ENCODE data around the gene PDE4A. TPM values are rescaled to one million over a fixed set of nuclear protein-coding genes. Genes with fewer than 3 reads are reported as not detected.

Gene PDE4A
- total RNA-seq, 1 experiment from 2014 or later, result 3.1 TPM

DNA sequence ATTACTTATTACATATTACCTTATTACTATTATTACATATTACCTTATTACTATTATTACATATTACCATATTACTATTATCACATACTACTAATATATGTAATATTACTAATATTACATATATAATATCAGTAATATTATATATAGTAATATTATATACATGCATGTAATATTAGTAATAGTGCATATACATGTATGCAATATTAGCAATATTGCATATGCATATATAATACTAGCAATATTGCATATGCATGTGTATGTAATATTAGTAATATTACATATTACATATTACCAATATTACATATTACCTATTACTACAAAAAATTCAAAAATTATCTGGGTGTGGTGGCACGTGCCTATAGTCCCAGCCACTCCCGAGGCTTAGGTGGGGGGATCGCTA lies 22.4 kb downstream of the PDE4A start:
- intact Hi-C loops (cut with micrococcal nuclease), result no loop called here
- no peak for TF ChIP-seq EZH2 (IDR thresholded peaks at IDR 0.05; ENCODE audit: low read length, unreplicated experiment)
- no peak for TF ChIP-seq EZH2phosphoT487 (IDR thresholded peaks at IDR 0.05; ENCODE audit: borderline replicate concordance, low read length)
- TF ChIP-seq, protein P1, sequence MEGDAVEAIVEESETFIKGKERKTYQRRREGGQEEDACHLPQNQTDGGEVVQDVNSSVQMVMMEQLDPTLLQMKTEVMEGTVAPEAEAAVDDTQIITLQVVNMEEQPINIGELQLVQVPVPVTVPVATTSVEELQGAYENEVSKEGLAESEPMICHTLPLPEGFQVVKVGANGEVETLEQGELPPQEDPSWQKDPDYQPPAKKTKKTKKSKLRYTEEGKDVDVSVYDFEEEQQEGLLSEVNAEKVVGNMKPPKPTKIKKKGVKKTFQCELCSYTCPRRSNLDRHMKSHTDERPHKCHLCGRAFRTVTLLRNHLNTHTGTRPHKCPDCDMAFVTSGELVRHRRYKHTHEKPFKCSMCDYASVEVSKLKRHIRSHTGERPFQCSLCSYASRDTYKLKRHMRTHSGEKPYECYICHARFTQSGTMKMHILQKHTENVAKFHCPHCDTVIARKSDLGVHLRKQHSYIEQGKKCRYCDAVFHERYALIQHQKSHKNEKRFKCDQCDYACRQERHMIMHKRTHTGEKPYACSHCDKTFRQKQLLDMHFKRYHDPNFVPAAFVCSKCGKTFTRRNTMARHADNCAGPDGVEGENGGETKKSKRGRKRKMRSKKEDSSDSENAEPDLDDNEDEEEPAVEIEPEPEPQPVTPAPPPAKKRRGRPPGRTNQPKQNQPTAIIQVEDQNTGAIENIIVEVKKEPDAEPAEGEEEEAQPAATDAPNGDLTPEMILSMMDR (conservative IDR thresholded peaks at IDR 0.05; ENCODE audit: low read depth, low read length), result no peak
- no peak for DNase-seq
- Histone ChIP-seq H2AFZ (ENCODE audit: low read length) (no peak overlapping the region), H4K20me1 (ENCODE audit: low read length) (no peaks in the 10 kb centered on the region), H3K4me2 (ENCODE audit: low read length) (no peak overlapping the region), H3K4me3 (ENCODE audit: low read length) (no peak overlapping the region), H3K27me3 (ENCODE audit: low read length) (no peaks in the 10 kb centered on the region), H3K36me3 (ENCODE audit: low read depth, low read length) (no peaks in the 10 kb centered on the region), H3K9ac (ENCODE audit: low read length) (no peak overlapping the region), H3K4me1 (ENCODE audit: insufficient read depth, low read length) (no peaks in the 10 kb centered on the region), H3K27ac (ENCODE audit: low read length) (no peak overlapping the region), H3F3A (ENCODE audit: low read length, unreplicated experiment) (no peaks in the 10 kb centered on the region), H3K79me2 (ENCODE audit: low read length) (no peaks in the 10 kb centered on the region), H3K9me3 (ENCODE audit: low read length) (no peaks in the 10 kb centered on the region), H3K9me2 (replicated peaks; ENCODE audit: low read length) (no peaks in the 10 kb centered on the region)
- ATAC-seq, result no peak
- CTCF ChIA-PET, result no interaction called here
- BruUV-seq (replicated peaks), result no TSS peak
- POLR2A ChIA-PET (ENCODE audit: unreplicated experiment), result no interaction called here

DNA sequence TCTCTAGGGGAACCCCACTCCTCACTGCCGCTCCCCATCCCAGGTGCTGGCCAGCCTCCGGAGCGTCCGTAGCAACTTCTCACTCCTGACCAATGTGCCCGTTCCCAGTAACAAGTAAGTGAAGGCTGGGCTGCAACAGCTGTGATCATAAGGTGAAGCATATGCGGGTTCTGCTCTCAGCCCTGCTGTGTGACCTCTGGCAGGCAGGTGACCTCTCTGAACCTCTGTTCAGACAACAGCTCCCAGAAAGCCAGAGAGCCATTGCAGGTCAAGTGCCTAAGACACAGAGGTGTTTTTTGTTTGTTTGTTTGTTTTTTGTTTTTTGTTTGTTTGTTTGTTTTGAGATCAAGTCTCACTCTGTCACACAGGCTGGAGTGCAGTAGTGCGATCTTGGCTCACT lies 28.7 kb downstream of the PDE4A start:
- Histone ChIP-seq H3K9ac (ENCODE audit: low read length) (no peak overlapping the region), H3K79me2 (ENCODE audit: low read length) (no peaks in the 10 kb centered on the region), H3K4me3 (ENCODE audit: low read length) (no peak overlapping the region), H3K9me2 (replicated peaks; ENCODE audit: low read length) (no peaks in the 10 kb centered on the region), H3K36me3 (ENCODE audit: low read depth, low read length) (no peaks in the 10 kb centered on the region), H2AFZ (ENCODE audit: low read length) (no peak overlapping the region), H4K20me1 (ENCODE audit: low read length) (no peaks in the 10 kb centered on the region), H3K4me2 (ENCODE audit: low read length) (no peak overlapping the region), H3K27ac (ENCODE audit: low read length) (no peak overlapping the region), H3K9me3 (ENCODE audit: low read length) (no peaks in the 10 kb centered on the region), H3K27me3 (ENCODE audit: low read length) (no peaks in the 10 kb centered on the region), H3F3A (ENCODE audit: low read length, unreplicated experiment) (no peaks in the 10 kb centered on the region), H3K4me1 (ENCODE audit: insufficient read depth, low read length) (no peaks in the 10 kb centered on the region)
- CTCF ChIA-PET, result no interaction called here
- intact Hi-C loops (cut with micrococcal nuclease), result no loop called here
- no TSS peak for BruUV-seq (replicated peaks)
- no peak for ATAC-seq
- POLR2A ChIA-PET (ENCODE audit: unreplicated experiment), result no interaction called here
- TF ChIP-seq EZH2phosphoT487 (IDR thresholded peaks at IDR 0.05; ENCODE audit: borderline replicate concordance, low read length), result no peak
- no peak for TF ChIP-seq EZH2 (IDR thresholded peaks at IDR 0.05; ENCODE audit: low read length, unreplicated experiment)
- TF ChIP-seq, protein P1 (conservative IDR thresholded peaks at IDR 0.05; ENCODE audit: low read depth, low read length), result no peak
- DNase-seq, result no peak

DNA sequence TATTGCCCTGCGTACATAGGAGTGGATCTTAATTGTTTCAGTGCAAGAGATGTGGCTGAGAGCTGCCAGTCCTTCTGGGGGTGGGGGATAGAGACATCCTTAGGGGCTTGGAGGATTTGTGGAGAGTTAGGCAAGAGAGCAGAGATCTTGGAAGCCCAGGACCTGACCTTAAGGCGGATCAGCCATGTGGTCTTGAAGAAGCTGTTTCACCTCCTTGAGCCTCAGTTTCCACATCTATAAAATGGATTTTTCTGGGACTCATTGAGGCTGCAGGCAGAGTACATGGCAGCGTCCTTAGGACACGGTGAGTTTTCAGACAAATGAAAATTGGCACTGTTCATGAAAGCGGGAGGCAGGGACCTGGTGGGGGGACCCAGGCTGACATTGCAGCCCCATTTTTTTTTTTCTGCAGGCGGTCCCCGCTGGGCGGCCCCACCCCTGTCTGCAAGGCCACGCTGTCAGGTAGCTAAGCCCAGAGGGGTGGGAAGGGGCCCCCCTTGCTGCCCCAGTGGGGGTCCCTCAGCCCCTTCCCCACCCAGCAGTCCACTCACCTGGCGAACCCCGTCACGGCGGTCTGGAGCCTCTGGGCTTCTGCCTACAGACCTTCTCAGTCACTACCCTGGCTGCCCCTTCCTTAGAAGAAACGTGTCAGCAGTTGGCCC lies 30.0 kb downstream of the PDE4A start:
- no peak overlapping the region for H3K4me2 ChIP-seq (ENCODE audit: low read length)
- intact Hi-C loops (cut with micrococcal nuclease), result no loop called here
- H3K27ac ChIP-seq (ENCODE audit: low read length), result no peak overlapping the region
- ChIA-PET CTCF (no interaction called here), POLR2A (ENCODE audit: unreplicated experiment) (no interaction called here)
- no peaks in the 10 kb centered on the region for H3K4me1 ChIP-seq (ENCODE audit: insufficient read depth, low read length)
- no peaks in the 10 kb centered on the region for H4K20me1 ChIP-seq (ENCODE audit: low read length)
- ATAC-seq (no peak), DNase-seq (no peak)
- no TSS peak for BruUV-seq (replicated peaks)
- no peaks in the 10 kb centered on the region for H3K9me2 ChIP-seq (replicated peaks; ENCODE audit: low read length)
- no peaks in the 10 kb centered on the region for H3K36me3 ChIP-seq (ENCODE audit: low read depth, low read length)
- H3K27me3 ChIP-seq (ENCODE audit: low read length), result no peaks in the 10 kb centered on the region
- H3K4me3 ChIP-seq (ENCODE audit: low read length), result no peak overlapping the region
- no peaks in the 10 kb centered on the region for H3F3A ChIP-seq (ENCODE audit: low read length, unreplicated experiment)
- no peak overlapping the region for H3K9ac ChIP-seq (ENCODE audit: low read length)
- no peaks in the 10 kb centered on the region for H3K79me2 ChIP-seq (ENCODE audit: low read length)
- no peaks in the 10 kb centered on the region for H3K9me3 ChIP-seq (ENCODE audit: low read length)
- H2AFZ ChIP-seq (ENCODE audit: low read length), result no peak overlapping the region
- no peak for TF ChIP-seq EZH2phosphoT487 (IDR thresholded peaks at IDR 0.05; ENCODE audit: borderline replicate concordance, low read length)
- TF ChIP-seq, protein P1 (conservative IDR thresholded peaks at IDR 0.05; ENCODE audit: low read depth, low read length), result no peak
- TF ChIP-seq EZH2 (IDR thresholded peaks at IDR 0.05; ENCODE audit: low read length, unreplicated experiment), result no peak
